Mucosa of gallbladder (tissue), 1 donor: ENCODE data around the gene KMT2D. TPM values are rescaled to one million over a fixed set of nuclear protein-coding genes. Genes with fewer than 3 reads are reported as not detected.

Experiments used
- DNase-seq: peaks from one replicate; pipeline ENCODE4 v3.0.0-alpha.2; 2020; ENCODE audit warnings: low spot score
- total RNA-seq: library from RNA; stranded (reverse); gene quantifications from one replicate; pipeline ENCODE4 v1.2.1, GENCODE V29; 2021
- donor health status: DM: no; HTN: no; CAD: no.

The KMT2D gene
- total RNA-seq, 1 donor from 2014 or later: 104 TPM

GRCh38 chr12:49019443-49020324 is 40.9 kb downstream of the KMT2D start:
- DNase-seq: no peak

- no peak for DNase-seq
These were observed 41.5 kb downstream of the KMT2D start for GRCh38 chr12:49019120-49019430.

- DNase-seq: peak; percentile 96
These were observed 42.1 kb downstream of the KMT2D start, which contains the start of gene PRKAG1 for GRCh38 chr12:49018261-49019119. Gene PRKAG1 (minus strand): TSS chr12:49018776. CDS start chr12:49018740, 36 bp downstream.

GRCh38 chr12:49017891-49018260 is 42.7 kb downstream of the KMT2D start:
- DNase-seq: no peak

GRCh38 chr12:49015196-49015595 is 45.4 kb downstream of the KMT2D start:
- DNase-seq: no peak

GRCh38 chr12:49014547-49014946 is 46.0 kb downstream of the KMT2D start:
- DNase-seq: no peak

GRCh38 chr12:49013428-49013827 is 47.2 kb downstream of the KMT2D start:
- no peak for DNase-seq

- DNase-seq: no peak
These were observed 47.9 kb downstream of the KMT2D start for GRCh38 chr12:49012739-49013138.

Other genes with a start within 250 kb of the KMT2D start
- gene CACNB3, start 242.3 kb downstream of the KMT2D start, total RNA-seq: 43.1 TPM
- 85.1 TPM for gene DDX23, start 208.6 kb downstream of the KMT2D start, total RNA-seq
- gene RND1, start 194.9 kb downstream of the KMT2D start, total RNA-seq: 14.6 TPM
- gene FKBP11, start 135.3 kb downstream of the KMT2D start, total RNA-seq: 34.6 TPM
- gene ARF3, start 103.3 kb downstream of the KMT2D start, total RNA-seq: 198 TPM
- 0.58 TPM for gene WNT10B, start 89.1 kb downstream of the KMT2D start, total RNA-seq
- gene WNT1, start 82.5 kb downstream of the KMT2D start, total RNA-seq: 0.29 TPM
- gene DDN, start 61.4 kb downstream of the KMT2D start, total RNA-seq: 0.06 TPM
- gene PRKAG1, start 42.0 kb downstream of the KMT2D start, total RNA-seq: 51.7 TPM
- 0.29 TPM for gene RHEBL1, start 9.2 kb upstream of the KMT2D start, total RNA-seq
- 1.5 TPM for gene DHH, start 34.0 kb upstream of the KMT2D start, total RNA-seq
- gene LMBR1L, start 50.1 kb upstream of the KMT2D start, total RNA-seq: 53.1 TPM
- gene TUBA1B, start 70.6 kb upstream of the KMT2D start, total RNA-seq: 361 TPM
- gene TUBA1A, start 128.3 kb upstream of the KMT2D start, total RNA-seq: 155 TPM
- gene TUBA1C, start 204.3 kb upstream of the KMT2D start, total RNA-seq: 99.4 TPM
- gene PRPH, start 234.4 kb upstream of the KMT2D start, total RNA-seq: 6.3 TPM